ENCODE measurements around the gene HDGF. TPM values are rescaled to one million over a fixed set of nuclear protein-coding genes. Genes with fewer than 3 reads are reported as not detected.

HDGF gene
- total and polyA plus RNA-seq, 2 of the 8 experiments (the other 6 are each of a cell fraction or from before 2014, with no cell fraction given), result 145 to 391 TPM

- no peak for TF ChIP-seq RAD21 (IDR thresholded peaks at IDR 0.05 in 1 of 2, conservative IDR thresholded peaks at IDR 0.05 in 1 of 2; ENCODE audit: low read depth in 2 of 2, low read length in 2 of 2)
- TF ChIP-seq EGR1 (IDR thresholded peaks at IDR 0.05; ENCODE audit: borderline replicate concordance, low read depth, low read length), result no peak
- TF ChIP-seq KDM1A (IDR thresholded peaks at IDR 0.05; ENCODE audit: borderline replicate concordance, low read length), result no peak
- TF ChIP-seq, protein P1, sequence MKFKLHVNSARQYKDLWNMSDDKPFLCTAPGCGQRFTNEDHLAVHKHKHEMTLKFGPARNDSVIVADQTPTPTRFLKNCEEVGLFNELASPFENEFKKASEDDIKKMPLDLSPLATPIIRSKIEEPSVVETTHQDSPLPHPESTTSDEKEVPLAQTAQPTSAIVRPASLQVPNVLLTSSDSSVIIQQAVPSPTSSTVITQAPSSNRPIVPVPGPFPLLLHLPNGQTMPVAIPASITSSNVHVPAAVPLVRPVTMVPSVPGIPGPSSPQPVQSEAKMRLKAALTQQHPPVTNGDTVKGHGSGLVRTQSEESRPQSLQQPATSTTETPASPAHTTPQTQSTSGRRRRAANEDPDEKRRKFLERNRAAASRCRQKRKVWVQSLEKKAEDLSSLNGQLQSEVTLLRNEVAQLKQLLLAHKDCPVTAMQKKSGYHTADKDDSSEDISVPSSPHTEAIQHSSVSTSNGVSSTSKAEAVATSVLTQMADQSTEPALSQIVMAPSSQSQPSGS (IDR thresholded peaks at IDR 0.05; ENCODE audit: low read length), result no peak
- no peak for TF ChIP-seq YY1 (IDR thresholded peaks at IDR 0.05; ENCODE audit: low read depth, low read length)
- no peak for TF ChIP-seq ATF3 (IDR thresholded peaks at IDR 0.05; ENCODE audit: insufficient read depth, low read depth, low read length)
- no peak for TF ChIP-seq SAP30 (IDR thresholded peaks at IDR 0.05; ENCODE audit: insufficient read depth, insufficient replicate concordance, low read length)
- TF ChIP-seq, protein P2, sequence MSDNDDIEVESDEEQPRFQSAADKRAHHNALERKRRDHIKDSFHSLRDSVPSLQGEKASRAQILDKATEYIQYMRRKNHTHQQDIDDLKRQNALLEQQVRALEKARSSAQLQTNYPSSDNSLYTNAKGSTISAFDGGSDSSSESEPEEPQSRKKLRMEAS (IDR thresholded peaks at IDR 0.05), result no peak
- TF ChIP-seq SIRT6 (IDR thresholded peaks at IDR 0.05; ENCODE audit: low read length), result no peak
- TF ChIP-seq RXRA (IDR thresholded peaks at IDR 0.05; ENCODE audit: insufficient read depth, low read depth, low read length), result no peak
These were observed 50.5 kb downstream of the HDGF start (continued) for GRCh38 chr1:156700736-156701531.

Measured in H1 (cell line).